ENCODE results near the gene NCR3LG1. TPM values are rescaled to one million over a fixed set of nuclear protein-coding genes. Genes with fewer than 3 reads are reported as not detected.

NCR3LG1 gene
- total RNA-seq, 1 experiment from 2014 or later: 2.0 TPM

DNA sequence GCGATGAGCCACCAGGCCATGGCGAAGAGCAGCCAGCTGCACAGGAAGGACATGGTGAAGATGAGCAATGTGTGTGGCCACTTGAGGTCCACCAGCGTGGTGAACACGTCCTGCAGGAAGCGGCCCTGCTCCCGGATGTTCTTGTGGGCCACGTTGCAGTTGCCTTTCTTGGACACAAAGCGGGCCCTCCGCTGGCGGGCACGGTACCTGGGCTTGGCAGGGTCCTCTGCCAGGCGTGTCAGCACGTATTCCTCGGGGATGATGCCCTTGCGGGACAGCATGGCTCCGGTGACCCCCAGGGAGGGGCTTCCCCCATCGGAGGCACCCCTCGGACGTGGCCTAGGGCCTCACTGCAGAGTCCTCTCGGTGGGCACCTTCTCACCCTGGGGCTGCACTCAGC is 36.2 kb downstream of the NCR3LG1 start (continued):
- TF ChIP-seq, protein P1, sequence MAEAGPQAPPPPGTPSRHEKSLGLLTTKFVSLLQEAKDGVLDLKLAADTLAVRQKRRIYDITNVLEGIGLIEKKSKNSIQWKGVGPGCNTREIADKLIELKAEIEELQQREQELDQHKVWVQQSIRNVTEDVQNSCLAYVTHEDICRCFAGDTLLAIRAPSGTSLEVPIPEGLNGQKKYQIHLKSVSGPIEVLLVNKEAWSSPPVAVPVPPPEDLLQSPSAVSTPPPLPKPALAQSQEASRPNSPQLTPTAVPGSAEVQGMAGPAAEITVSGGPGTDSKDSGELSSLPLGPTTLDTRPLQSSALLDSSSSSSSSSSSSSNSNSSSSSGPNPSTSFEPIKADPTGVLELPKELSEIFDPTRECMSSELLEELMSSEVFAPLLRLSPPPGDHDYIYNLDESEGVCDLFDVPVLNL (CRISPR knock-in tag; IDR thresholded peaks at IDR 0.05; ENCODE audit: borderline replicate concordance, low read depth): no peak
- no peak for TF ChIP-seq ATF1 (CRISPR knock-in tag; IDR thresholded peaks at IDR 0.05)

DNA sequence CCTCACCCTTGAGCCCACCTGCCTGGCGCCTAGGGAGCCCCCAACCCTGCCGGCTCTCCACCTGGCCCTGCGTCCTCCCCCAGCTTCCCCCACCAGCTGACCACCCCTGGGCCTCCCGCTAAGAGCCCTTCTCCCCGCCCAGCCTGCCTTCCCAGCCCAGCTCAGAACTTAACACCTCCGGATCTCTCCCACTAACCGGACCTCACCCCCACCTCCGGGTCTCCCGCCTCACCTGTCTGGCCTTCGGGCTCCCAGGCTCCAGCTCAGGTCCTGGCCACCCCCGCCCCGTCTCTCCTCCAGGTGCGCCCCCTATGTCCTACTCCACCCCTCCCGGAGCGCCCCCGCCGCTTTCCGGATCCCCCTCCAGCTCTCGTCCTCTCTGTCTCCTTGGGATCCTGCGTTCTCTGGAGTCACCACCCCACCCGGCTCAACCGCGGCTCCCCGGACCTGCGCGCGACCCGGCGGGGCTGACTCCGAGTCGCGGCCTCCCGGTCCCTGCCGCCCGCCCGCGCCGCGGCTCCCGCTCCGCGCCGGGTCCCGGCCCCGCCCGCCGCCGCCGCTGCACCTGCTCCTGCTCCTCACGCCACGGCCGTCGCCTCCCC is 37.1 kb downstream of the NCR3LG1 start, which contains the start of gene KCNJ11:
Gene KCNJ11, minus strand, starts transcription at position 51 of the 602 bp plus-strand sequence. CDS start 568 bp downstream, outside the sequence.
- DNase-seq (ENCODE audit: low spot score) (peak; percentile 57), ATAC-seq (peak; percentile 40)
- peaks cover 6% of the 10 kb centered on the region for H3K4me1 Mint-ChIP-seq
- H3K27me3 Mint-ChIP-seq (ENCODE audit: low read depth): peaks cover 20% of the 10 kb centered on the region
- peak within 1 kb of the TSS; percentile 67 for H3K4me3 Mint-ChIP-seq
- TF ChIP-seq GABPB1 (CRISPR knock-in tag; IDR thresholded peaks at IDR 0.05): no peak
- TF ChIP-seq, protein P2, sequence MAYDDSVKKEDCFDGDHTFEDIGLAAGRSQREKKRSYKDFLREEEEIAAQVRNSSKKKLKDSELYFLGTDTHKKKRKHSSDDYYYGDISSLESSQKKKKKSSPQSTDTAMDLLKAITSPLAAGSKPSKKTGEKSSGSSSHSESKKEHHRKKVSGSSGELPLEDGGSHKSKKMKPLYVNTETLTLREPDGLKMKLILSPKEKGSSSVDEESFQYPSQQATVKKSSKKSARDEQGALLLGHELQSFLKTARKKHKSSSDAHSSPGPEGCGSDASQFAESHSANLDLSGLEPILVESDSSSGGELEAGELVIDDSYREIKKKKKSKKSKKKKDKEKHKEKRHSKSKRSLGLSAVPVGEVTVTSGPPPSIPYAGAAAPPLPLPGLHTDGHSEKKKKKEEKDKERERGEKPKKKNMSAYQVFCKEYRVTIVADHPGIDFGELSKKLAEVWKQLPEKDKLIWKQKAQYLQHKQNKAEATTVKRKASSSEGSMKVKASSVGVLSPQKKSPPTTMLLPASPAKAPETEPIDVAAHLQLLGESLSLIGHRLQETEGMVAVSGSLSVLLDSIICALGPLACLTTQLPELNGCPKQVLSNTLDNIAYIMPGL (CRISPR knock-in tag; IDR thresholded peaks at IDR 0.05): 0 out of 2 replicates have a peak, but pooled peaks have one; percentile 9
- TF ChIP-seq HMGA2 (CRISPR knock-in tag; IDR thresholded peaks at IDR 0.05): no peak
- TF ChIP-seq, protein P3, sequence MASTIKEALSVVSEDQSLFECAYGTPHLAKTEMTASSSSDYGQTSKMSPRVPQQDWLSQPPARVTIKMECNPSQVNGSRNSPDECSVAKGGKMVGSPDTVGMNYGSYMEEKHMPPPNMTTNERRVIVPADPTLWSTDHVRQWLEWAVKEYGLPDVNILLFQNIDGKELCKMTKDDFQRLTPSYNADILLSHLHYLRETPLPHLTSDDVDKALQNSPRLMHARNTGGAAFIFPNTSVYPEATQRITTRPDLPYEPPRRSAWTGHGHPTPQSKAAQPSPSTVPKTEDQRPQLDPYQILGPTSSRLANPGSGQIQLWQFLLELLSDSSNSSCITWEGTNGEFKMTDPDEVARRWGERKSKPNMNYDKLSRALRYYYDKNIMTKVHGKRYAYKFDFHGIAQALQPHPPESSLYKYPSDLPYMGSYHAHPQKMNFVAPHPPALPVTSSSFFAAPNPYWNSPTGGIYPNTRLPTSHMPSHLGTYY (CRISPR knock-in tag; IDR thresholded peaks at IDR 0.05): no peak
- 0 out of 2 replicates have a peak, but pooled peaks have one; percentile 6 for TF ChIP-seq ZNF423 (CRISPR knock-in tag; IDR thresholded peaks at IDR 0.05)
- TF ChIP-seq SP1 (CRISPR knock-in tag; conservative IDR thresholded peaks at IDR 0.05): 0 out of 2 replicates have a peak, but pooled peaks have one; percentile 13
- POLR2A ChIA-PET: no interaction called here
- H3K36me3 Mint-ChIP-seq: peaks cover 10% of the 10 kb centered on the region; the same call in 1 of the 2 replicates
- CTCF ChIA-PET: interaction anchor here (0.5 to 2.5 kb wide), 42 partner anchors 9 to 380 kb away, joined by 3 to 32 read pairs (median 5); partner anchors contain the start of genes ABCC8, MYOD1, NUCB2 and OTOG
- no peak within 1 kb of the TSS for H3K27ac Mint-ChIP-seq
- no peaks in the 10 kb centered on the region for H3K9me3 Mint-ChIP-seq

DNA sequence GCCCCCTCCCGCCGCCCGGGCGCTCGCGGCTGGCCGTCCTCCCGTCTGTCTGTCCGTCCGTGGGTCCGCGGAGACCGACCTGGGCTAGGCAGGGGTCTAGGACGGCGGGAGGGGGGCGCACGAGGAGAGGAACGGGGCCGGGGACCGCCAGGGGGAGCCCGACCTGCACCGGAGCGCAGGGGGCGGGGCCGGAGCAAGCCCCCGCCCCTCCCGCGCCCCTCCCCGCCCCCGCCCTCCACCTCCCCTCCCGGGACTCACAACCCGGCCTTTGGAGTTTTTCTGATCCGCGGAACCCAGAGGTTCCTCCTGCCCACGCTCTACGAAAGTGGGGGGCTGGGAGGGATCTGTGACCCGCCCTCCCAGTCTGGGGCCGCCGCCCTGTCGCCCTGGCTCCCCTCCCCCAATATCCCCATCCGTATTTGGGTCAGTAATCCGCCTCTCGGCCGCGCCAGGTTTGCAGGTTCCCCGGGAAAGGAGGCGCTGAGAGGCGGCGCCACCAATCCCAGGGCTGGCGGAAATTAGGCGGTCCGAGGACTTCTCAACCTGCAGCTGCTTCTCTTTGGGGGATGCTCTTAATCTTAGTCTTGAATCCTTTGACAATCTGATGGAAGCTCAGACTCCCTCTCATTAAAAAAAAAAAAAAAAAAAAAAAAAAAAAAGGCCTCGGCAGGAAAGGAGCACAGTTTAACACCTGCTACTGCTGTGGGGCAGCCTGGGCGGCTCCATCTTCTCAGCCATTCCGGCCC is 37.8 kb downstream of the NCR3LG1 start:
- H3K27ac Mint-ChIP-seq: no peak overlapping the region
- ATAC-seq: peak; percentile 69
- H3K9me3 Mint-ChIP-seq: no peaks in the 10 kb centered on the region
- peak; percentile 84 for DNase-seq (ENCODE audit: low spot score)
- H3K27me3 Mint-ChIP-seq (ENCODE audit: low read depth): peaks cover 20% of the 10 kb centered on the region
- POLR2A ChIA-PET: interaction anchor here (0.6 to 0.7 kb wide), 4 partner anchors 80 to 465 kb away, joined by 3 to 6 read pairs (median 4); no protein-coding TSS in a partner anchor
- H3K4me1 Mint-ChIP-seq: peaks cover 6% of the 10 kb centered on the region
- H3K36me3 Mint-ChIP-seq: peaks cover 10% of the 10 kb centered on the region; the same call in 1 of the 2 replicates
- H3K4me3 Mint-ChIP-seq: peak overlapping the region; percentile 67
- CTCF ChIA-PET: interaction anchor here (0.6 to 2.5 kb wide), 28 partner anchors 10 to 1721 kb away, joined by 3 to 31 read pairs (median 5); partner anchors contain the start of genes ABCC8, MYOD1 and OTOG
- no peak for TF ChIP-seq CREB1 (CRISPR knock-in tag; IDR thresholded peaks at IDR 0.05)
- TF ChIP-seq ZBTB21 (CRISPR knock-in tag; IDR thresholded peaks at IDR 0.05; ENCODE audit: borderline replicate concordance): no peak
- TF ChIP-seq, protein P4, sequence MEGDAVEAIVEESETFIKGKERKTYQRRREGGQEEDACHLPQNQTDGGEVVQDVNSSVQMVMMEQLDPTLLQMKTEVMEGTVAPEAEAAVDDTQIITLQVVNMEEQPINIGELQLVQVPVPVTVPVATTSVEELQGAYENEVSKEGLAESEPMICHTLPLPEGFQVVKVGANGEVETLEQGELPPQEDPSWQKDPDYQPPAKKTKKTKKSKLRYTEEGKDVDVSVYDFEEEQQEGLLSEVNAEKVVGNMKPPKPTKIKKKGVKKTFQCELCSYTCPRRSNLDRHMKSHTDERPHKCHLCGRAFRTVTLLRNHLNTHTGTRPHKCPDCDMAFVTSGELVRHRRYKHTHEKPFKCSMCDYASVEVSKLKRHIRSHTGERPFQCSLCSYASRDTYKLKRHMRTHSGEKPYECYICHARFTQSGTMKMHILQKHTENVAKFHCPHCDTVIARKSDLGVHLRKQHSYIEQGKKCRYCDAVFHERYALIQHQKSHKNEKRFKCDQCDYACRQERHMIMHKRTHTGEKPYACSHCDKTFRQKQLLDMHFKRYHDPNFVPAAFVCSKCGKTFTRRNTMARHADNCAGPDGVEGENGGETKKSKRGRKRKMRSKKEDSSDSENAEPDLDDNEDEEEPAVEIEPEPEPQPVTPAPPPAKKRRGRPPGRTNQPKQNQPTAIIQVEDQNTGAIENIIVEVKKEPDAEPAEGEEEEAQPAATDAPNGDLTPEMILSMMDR (IDR thresholded peaks at IDR 0.05): peak; percentile 77
- TF ChIP-seq, protein P2 (CRISPR knock-in tag; IDR thresholded peaks at IDR 0.05): peak; percentile 78
- TF ChIP-seq KAT7 (CRISPR knock-in tag; IDR thresholded peaks at IDR 0.05; ENCODE audit: borderline replicate concordance): peak; percentile 75; the same call in 1 of the 2 replicates
- no peak for TF ChIP-seq HMGA2 (CRISPR knock-in tag; IDR thresholded peaks at IDR 0.05)
- TF ChIP-seq, protein P5, sequence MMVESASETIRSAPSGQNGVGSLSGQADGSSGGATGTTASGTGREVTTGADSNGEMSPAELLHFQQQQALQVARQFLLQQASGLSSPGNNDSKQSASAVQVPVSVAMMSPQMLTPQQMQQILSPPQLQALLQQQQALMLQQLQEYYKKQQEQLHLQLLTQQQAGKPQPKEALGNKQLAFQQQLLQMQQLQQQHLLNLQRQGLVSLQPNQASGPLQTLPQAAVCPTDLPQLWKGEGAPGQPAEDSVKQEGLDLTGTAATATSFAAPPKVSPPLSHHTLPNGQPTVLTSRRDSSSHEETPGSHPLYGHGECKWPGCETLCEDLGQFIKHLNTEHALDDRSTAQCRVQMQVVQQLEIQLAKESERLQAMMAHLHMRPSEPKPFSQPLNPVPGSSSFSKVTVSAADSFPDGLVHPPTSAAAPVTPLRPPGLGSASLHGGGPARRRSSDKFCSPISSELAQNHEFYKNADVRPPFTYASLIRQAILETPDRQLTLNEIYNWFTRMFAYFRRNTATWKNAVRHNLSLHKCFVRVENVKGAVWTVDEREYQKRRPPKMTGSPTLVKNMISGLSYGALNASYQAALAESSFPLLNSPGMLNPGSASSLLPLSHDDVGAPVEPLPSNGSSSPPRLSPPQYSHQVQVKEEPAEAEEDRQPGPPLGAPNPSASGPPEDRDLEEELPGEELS (CRISPR knock-in tag; IDR thresholded peaks at IDR 0.05): no peak
- TF ChIP-seq, protein P6, sequence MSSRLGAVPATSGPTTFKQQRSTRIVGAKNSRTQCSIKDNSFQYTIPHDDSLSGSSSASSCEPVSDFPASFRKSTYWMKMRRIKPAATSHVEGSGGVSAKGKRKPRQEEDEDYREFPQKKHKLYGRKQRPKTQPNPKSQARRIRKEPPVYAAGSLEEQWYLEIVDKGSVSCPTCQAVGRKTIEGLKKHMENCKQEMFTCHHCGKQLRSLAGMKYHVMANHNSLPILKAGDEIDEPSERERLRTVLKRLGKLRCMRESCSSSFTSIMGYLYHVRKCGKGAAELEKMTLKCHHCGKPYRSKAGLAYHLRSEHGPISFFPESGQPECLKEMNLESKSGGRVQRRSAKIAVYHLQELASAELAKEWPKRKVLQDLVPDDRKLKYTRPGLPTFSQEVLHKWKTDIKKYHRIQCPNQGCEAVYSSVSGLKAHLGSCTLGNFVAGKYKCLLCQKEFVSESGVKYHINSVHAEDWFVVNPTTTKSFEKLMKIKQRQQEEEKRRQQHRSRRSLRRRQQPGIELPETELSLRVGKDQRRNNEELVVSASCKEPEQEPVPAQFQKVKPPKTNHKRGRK (CRISPR knock-in tag; IDR thresholded peaks at IDR 0.05; ENCODE audit: borderline replicate concordance): no peak
